GM18519 (cell line): ENCODE measurements around the gene ZBED4.

ENCODE experiments used
- ATAC-seq: cut with Tn5 transposase; IDR thresholded peaks from one replicate; pipeline ENCODE4 v1.9.1; 2021; ENCODE audit warnings: mild to moderate bottlenecking, moderate library complexity; ENCODE audit not compliant: unreplicated experiment, low FRiP score

The ZBED4 gene

DNA sequence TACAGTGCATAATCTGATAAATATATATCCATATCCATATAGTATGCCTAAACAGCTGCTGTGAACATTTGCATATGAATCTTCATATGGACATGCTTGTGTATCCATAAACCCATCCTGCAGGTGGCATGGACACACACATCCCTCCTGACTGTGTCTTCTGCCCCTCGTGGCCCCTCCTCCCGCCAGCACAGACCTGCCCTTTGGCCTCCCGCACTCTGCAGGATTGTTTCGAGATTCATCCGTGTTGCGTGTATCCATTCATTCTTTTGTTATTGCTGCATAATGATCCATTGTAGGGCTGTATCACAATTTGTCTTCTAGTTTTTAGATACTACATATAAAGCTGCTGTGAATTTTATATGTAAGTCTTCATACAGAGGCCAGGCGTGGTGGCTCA, 24.0 kb downstream of the ZBED4 start:
- ATAC-seq: no peak

- ATAC-seq: no peak
Measured at GRCh38 chr22:49878206-49878605, 24.6 kb downstream of the ZBED4 start.

- ATAC-seq: no peak
Measured at GRCh38 chr22:49879871-49880270, 26.2 kb downstream of the ZBED4 start.

- ATAC-seq: no peak
Measured at GRCh38 chr22:49880281-49880680, 26.6 kb downstream of the ZBED4 start.

DNA sequence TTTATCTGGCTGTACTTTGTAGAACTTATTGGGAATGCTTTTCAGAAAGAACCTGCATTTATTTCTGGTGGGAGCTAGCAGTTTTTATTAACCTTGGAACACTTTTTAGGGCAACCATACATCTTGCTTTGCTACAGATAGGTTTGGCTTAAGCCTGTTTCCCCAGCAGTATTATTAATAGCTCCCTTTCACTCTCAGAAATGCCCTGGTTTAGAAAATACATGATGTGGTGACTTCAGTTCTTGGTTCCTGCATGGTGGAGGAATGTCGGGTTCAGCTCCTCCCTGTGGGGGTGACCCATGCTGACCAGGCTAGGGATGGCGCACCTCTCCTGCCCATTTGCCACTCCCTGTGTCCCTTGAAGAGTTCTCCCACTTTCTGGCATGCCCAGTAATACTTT, 28.2 kb downstream of the ZBED4 start:
- no peak for ATAC-seq

DNA sequence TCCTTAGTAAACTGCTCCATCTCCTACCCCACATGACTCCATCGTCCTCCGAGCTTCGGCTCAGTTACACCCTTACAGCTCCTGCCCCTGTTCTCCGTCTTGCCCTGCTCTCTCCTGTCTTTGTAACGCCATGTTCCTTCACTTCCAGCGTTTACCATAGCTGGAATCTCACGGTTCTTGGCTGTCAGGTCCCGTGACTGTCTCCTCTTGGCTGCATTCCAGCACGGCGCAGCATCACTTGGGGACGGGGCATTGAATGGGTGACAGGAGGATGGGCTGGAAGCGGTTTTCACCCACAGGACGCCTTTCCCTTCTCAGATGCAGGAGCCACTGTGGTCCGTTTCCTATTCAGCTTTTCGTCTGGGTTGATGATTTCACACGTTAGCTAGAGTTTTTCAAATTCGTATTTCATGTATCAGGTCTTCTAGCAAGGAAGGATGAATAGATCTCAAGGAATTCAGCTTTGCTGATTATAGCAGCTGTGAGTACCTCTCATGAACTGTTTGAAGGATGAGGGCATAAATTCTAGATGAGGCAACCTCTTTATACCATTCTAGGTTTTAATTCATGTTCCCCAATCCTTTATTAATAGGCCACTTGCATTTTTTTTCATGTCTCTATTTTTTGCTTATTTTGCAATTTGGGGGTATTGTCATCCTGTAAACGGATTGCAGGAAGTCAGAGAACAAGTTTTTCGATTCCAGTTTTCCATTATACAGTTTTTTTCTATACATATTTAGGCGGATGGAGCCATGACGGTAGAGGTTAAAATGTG, 29.1 kb downstream of the ZBED4 start:
- no peak for ATAC-seq

DNA sequence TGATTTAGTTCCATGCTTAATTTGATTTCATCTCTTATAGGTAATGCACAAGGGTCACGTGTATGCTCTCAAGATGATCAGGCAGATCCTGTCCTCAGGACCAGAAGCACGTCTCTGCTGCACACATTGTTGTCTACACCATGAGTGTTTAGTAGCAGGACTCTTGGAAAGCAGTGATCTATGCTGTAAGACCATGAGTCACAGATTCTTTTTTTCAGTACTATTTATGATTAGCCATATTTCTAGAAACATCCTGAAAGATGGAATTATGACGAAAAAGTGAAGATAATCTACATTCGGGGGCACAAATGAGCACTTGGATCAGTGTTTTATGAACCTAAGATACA, 29.6 kb downstream of the ZBED4 start:
- no peak for ATAC-seq

DNA sequence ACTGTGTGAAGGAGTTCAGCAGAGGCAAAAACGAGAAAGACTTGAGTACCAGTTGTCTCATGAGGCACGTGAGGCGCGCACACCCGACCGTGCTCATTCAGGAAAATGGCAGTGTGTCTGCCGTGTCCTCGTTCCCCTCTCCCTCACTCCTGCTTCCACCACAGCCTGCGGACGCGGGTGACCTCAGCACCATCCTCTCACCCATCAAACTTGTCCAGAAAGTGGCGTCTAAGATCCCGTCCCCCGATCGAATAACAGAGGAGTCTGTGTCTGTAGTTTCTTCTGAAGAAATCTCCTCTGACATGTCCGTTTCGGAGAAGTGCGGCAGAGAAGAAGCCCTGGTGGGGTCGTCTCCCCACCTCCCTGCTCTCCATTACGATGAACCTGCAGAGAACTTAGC, 30.4 kb downstream of the ZBED4 start:
- no peak for ATAC-seq

DNA sequence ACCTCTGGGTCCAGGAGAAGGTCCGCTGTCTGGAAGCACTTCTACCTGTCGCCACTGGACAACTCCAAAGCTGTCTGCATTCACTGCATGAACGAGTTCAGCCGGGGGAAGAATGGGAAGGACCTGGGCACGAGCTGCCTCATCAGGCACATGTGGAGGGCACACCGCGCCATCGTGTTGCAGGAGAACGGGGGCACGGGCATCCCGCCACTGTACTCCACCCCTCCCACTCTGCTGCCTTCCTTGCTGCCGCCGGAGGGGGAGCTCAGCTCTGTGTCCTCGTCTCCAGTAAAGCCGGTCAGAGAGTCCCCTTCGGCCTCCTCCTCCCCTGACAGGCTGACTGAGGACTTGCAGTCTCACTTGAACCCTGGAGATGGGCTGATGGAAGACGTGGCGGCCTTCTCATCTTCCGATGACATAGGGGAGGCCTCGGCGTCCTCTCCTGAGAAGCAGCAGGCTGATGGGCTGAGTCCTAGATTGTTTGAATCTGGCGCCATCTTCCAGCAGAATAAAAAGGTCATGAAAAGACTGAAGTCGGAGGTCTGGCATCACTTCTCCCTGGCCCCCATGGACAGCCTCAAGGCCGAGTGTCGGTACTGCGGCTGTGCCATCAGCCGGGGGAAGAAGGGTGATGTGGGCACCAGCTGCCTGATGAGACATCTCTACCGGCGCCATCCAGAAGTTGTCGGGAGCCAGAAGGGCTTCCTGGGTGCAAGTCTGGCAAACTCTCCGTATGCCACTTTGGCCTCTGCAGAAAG, 31.0 kb downstream of the ZBED4 start:
- ATAC-seq: no peak

GRCh38 chr22:49885281-49885680, 31.6 kb downstream of the ZBED4 start:
- ATAC-seq: no peak

DNA sequence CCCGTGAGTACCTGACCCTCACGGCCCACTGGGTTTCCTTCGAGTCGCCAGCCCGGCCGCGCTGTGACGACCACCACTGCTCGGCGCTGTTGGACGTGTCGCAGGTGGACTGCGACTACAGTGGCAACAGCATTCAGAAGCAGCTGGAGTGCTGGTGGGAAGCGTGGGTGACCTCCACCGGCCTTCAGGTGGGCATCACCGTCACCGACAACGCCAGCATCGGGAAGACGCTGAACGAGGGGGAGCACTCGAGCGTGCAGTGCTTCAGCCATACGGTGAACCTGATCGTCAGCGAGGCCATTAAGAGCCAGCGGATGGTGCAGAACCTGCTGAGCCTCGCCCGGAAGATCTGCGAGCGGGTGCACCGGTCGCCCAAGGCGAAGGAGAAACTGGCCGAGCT, 32.2 kb downstream of the ZBED4 start:
- no peak for ATAC-seq

GRCh38 chr22:49886346-49887063, 32.9 kb downstream of the ZBED4 start:
- ATAC-seq: no peak

DNA sequence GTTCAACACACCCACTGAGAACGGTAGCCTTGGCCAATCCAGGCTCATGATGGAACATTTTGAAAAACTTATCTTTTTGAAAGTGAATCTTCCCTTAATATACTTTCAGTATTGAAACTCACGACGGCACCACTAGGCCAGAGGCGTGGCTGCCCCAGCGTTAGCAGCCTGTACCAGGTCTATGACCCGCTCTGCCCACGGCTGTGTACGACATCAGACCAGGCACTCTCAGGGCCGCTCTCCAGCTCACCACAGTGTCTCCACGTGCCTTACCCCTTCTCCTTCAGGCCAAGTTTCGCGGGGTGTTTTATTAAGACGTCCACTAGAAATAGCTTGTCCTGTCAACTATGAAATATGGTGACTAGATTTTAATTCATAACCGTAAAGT, 33.4 kb downstream of the ZBED4 start:
- no peak for ATAC-seq

DNA sequence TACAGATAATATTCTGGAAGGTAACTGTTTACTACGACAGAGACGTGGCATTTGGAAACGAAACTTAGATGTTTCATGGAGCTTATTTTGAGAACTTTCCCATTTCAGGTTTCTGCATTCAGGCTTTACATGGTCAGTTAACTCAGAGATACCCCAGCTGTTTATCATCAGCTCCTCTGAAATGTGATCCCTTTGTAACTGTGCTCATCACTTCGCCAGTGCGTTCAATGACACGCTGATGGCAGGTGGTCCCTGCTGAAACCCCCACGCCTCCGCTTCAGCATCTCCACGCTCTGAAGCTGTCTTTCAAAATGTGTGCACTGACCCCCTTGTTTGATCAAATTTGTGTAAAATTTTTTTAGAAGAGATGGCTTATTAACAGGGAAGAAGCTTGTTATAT, 34.1 kb downstream of the ZBED4 start:
- no peak for ATAC-seq

DNA sequence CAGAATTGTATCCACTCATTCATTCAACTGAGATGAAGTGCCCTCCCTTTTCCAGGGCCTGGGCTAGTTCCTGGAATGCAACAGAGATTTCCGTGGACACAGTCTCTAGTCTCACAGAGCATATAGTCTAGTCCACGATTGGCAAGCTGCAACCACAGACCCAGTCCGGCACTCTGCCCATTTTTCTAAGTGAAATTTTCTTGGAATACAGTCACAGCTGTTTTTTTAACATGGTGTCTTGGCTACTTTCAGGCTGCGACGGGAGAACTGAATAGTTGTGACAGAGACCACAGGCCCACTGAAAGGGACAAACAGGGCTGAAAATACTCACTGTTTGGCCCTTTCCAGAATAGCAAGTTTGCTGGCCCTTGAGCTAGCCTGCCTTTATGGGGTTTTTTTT, 35.4 kb downstream of the ZBED4 start:
- ATAC-seq: no peak

GRCh38 chr22:49892226-49892899, 38.7 kb downstream of the ZBED4 start:
- ATAC-seq: no peak

DNA sequence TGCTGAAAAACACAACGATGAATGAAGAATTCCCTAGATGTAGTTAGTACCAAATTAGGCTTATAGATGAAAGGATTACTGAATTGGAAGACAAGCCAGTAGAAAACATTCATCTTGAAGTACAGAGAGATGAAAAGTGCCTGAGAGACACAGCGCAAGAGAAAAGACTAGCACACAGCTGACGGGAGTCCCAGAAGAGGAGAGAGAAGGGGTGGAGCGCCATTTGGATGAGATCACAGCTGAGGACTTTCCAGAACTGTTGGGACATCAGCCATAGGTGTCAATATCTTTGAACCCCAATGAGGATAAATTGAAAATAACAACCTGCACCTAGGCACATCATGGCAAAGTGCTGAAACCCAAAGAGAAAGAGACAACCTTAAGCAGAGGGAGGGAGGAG, 39.4 kb downstream of the ZBED4 start:
- ATAC-seq: no peak

GRCh38 chr22:49894322-49895054, 40.8 kb downstream of the ZBED4 start:
- no peak for ATAC-seq

DNA sequence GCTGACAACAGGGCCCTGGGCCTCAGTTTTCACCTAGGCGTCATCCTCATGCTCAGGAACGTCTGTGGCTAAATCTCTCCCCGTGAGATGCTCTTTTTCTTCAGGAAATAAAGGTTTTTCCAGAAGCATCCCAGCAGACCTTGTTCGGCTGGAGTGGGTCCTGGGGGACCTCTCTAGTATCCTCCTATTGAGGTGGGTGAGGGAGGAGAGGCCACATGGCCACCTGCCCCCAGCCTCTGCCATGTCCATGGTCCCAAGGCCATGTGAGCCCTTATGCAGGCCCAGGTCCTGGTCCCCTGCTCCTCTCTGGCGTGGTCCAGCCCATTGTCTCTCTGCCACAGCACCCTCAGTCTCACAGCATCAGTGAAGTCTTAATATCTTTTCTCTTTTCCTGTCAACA, 42.6 kb downstream of the ZBED4 start:
- no peak for ATAC-seq

DNA sequence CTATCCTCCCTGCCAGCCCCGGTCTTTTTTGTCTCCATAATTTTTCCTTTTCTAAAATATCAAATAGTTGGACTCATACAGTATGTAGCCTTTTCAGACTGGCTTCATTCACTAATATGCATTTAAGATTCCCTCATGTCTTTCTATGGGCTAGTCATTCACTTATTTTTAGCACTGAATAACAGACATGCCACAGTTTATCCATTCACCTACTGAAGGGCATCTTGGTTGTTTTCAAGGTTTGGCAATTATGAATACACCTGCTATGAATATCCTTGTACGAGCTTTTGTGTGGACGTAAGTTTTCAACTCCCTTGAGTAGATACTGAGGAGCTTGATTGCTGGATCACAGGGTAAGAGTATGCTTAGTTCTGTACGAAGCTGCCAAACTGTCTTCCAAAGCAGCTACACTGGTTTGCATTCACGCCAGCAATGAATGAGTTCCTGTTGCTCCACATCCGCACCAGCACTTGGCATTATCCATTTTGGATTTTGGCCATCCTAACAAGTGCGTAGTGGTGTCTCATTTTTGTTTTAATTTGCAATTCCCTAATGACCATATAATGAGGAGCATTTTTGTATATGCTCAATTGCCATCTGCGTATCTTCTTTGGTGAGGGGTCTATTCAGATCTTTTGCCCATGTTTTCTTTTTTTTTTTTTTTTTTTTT, 43.5 kb downstream of the ZBED4 start:
- no peak for ATAC-seq
